Measurements from ENCODE around the gene C1orf210. TPM values are rescaled to one million over a fixed set of nuclear protein-coding genes. Genes with fewer than 3 reads are reported as not detected.

C1orf210 gene
- total RNA-seq, 1 experiment from 2014 or later: 29.3 TPM

- no peaks in the 10 kb centered on the region for H3K79me2 ChIP-seq (ENCODE audit: low read depth)
- no peak for DNase-seq
- intact Hi-C loops (cut with micrococcal nuclease; ENCODE audit: unreplicated experiment): no loop called here
Measured at GRCh38 chr1:43251024-43251423, 34.4 kb downstream of the C1orf210 start.

DNA sequence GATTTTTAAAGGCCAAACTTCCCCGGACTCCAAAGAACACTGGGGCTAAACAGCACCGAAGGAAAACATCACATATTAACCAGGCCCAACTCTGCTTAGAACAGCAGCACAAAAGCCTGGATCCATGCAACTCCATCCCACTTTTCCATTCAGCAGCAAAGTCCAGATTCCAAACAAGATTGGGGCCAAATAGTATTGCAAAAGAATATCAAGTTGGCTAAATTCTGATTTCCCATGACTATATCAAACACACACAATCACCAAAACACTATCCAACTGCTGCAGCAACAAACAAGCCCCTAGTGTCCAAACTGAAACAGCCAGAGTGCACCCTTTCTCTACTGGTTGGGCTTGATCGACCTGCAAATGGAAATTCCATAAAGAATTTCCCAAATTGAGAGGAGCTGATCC lies 35.0 kb downstream of the C1orf210 start:
- H3K4me3 ChIP-seq: no peak overlapping the region
- H3K4me2 ChIP-seq: no peak overlapping the region
- no peaks in the 10 kb centered on the region for H3F3A ChIP-seq (ENCODE audit: insufficient read depth, low read depth)
- BruUV-seq (replicated peaks): no TSS peak
- no peaks in the 10 kb centered on the region for H3K9me2 ChIP-seq (ENCODE audit: insufficient read depth)
- no peaks in the 10 kb centered on the region for H4K20me1 ChIP-seq (ENCODE audit: insufficient read depth)
- intact Hi-C loops (cut with micrococcal nuclease; ENCODE audit: unreplicated experiment): no loop called here
- TF ChIP-seq, protein P1, sequence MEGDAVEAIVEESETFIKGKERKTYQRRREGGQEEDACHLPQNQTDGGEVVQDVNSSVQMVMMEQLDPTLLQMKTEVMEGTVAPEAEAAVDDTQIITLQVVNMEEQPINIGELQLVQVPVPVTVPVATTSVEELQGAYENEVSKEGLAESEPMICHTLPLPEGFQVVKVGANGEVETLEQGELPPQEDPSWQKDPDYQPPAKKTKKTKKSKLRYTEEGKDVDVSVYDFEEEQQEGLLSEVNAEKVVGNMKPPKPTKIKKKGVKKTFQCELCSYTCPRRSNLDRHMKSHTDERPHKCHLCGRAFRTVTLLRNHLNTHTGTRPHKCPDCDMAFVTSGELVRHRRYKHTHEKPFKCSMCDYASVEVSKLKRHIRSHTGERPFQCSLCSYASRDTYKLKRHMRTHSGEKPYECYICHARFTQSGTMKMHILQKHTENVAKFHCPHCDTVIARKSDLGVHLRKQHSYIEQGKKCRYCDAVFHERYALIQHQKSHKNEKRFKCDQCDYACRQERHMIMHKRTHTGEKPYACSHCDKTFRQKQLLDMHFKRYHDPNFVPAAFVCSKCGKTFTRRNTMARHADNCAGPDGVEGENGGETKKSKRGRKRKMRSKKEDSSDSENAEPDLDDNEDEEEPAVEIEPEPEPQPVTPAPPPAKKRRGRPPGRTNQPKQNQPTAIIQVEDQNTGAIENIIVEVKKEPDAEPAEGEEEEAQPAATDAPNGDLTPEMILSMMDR (conservative IDR thresholded peaks at IDR 0.05): no peak
- TF ChIP-seq EZH2 (IDR thresholded peaks at IDR 0.05; ENCODE audit: low read depth): no peak
- CTCF ChIA-PET: interaction anchor here (0.6 kb wide), 1 partner anchor 682 kb away, joined by 9 read pairs; no protein-coding TSS in a partner anchor
- no peak overlapping the region for H3K27ac ChIP-seq
- POLR2A ChIA-PET (ENCODE audit: unreplicated experiment): no interaction called here
- H3K36me3 ChIP-seq (ENCODE audit: low read depth): no peaks in the 10 kb centered on the region
- peaks cover 14% of the 10 kb centered on the region; the same call in 1 of the 2 replicates for H3K9me3 ChIP-seq (ENCODE audit: insufficient read depth, low read depth)
- no peaks in the 10 kb centered on the region for H3K79me2 ChIP-seq (ENCODE audit: low read depth)
- no peak overlapping the region for H2AFZ ChIP-seq
- H3K27me3 ChIP-seq (ENCODE audit: insufficient read depth, low read depth): no peaks in the 10 kb centered on the region
- H3K4me1 ChIP-seq (replicated peaks; ENCODE audit: insufficient read depth): no peaks in the 10 kb centered on the region
- DNase-seq: no peak

More at GRCh38 chr1:43251024-43251423, 34.4 kb downstream of the C1orf210 start:
- POLR2A ChIA-PET (ENCODE audit: unreplicated experiment): no interaction called here
- BruUV-seq (replicated peaks): no TSS peak
- H3K9me3 ChIP-seq (ENCODE audit: insufficient read depth, low read depth): peaks cover 14% of the 10 kb centered on the region; the same call in 1 of the 2 replicates
- H3K36me3 ChIP-seq (ENCODE audit: low read depth): no peaks in the 10 kb centered on the region
- H3K27ac ChIP-seq: no peak overlapping the region
- H4K20me1 ChIP-seq (ENCODE audit: insufficient read depth): no peaks in the 10 kb centered on the region
- H3K4me1 ChIP-seq (replicated peaks; ENCODE audit: insufficient read depth): peaks cover 1% of the 10 kb centered on the region
- no peaks in the 10 kb centered on the region for H3K27me3 ChIP-seq (ENCODE audit: insufficient read depth, low read depth)
- TF ChIP-seq EZH2 (IDR thresholded peaks at IDR 0.05; ENCODE audit: low read depth): no peak
- TF ChIP-seq, protein P1 (conservative IDR thresholded peaks at IDR 0.05): no peak
- H3K4me2 ChIP-seq: no peak overlapping the region
- CTCF ChIA-PET: interaction anchor here (0.6 kb wide), 1 partner anchor 683 kb away, joined by 9 read pairs; no protein-coding TSS in a partner anchor
- no peak overlapping the region for H2AFZ ChIP-seq
- no peaks in the 10 kb centered on the region; the same call in 1 of the 2 replicates for H3F3A ChIP-seq (ENCODE audit: insufficient read depth, low read depth)
- no peaks in the 10 kb centered on the region for H3K9me2 ChIP-seq (ENCODE audit: insufficient read depth)
- no peak overlapping the region for H3K4me3 ChIP-seq

GRCh38 chr1:43247256-43247921 lies 38.0 kb downstream of the C1orf210 start:
- H2AFZ ChIP-seq: no peak overlapping the region
- no peaks in the 10 kb centered on the region; the same call in 1 of the 2 replicates for H3K9me2 ChIP-seq (ENCODE audit: insufficient read depth)
- H3K27me3 ChIP-seq (ENCODE audit: insufficient read depth, low read depth): no peaks in the 10 kb centered on the region
- intact Hi-C loops (cut with micrococcal nuclease; ENCODE audit: unreplicated experiment): no loop called here
- POLR2A ChIA-PET (ENCODE audit: unreplicated experiment): no interaction called here
- no peak overlapping the region for H3K4me3 ChIP-seq
- H3K4me1 ChIP-seq (replicated peaks; ENCODE audit: insufficient read depth): no peaks in the 10 kb centered on the region
- H3K36me3 ChIP-seq (ENCODE audit: low read depth): no peaks in the 10 kb centered on the region
- H3K27ac ChIP-seq: no peak overlapping the region
- no peaks in the 10 kb centered on the region for H3F3A ChIP-seq (ENCODE audit: insufficient read depth, low read depth)
- no peak overlapping the region for H3K4me2 ChIP-seq
- CTCF ChIA-PET: no interaction called here
- no peaks in the 10 kb centered on the region for H4K20me1 ChIP-seq (ENCODE audit: insufficient read depth)
- peaks cover 14% of the 10 kb centered on the region; the same call in 1 of the 2 replicates for H3K9me3 ChIP-seq (ENCODE audit: insufficient read depth, low read depth)
- no peak for DNase-seq
- no peak for TF ChIP-seq EZH2 (IDR thresholded peaks at IDR 0.05; ENCODE audit: low read depth)
- TF ChIP-seq, protein P1 (conservative IDR thresholded peaks at IDR 0.05): no peak
- H3K79me2 ChIP-seq (ENCODE audit: low read depth): no peaks in the 10 kb centered on the region
- BruUV-seq (replicated peaks): no TSS peak
